HG02623 (cell line): ENCODE data around the gene SRPX.

ENCODE experiments used
- ATAC-seq: cut with Tn5 transposase; IDR thresholded peaks from one replicate; pipeline ENCODE4 v1.9.1; 2021; ENCODE audit warnings: moderate library complexity; ENCODE audit not compliant: unreplicated experiment

Gene SRPX, protein sequence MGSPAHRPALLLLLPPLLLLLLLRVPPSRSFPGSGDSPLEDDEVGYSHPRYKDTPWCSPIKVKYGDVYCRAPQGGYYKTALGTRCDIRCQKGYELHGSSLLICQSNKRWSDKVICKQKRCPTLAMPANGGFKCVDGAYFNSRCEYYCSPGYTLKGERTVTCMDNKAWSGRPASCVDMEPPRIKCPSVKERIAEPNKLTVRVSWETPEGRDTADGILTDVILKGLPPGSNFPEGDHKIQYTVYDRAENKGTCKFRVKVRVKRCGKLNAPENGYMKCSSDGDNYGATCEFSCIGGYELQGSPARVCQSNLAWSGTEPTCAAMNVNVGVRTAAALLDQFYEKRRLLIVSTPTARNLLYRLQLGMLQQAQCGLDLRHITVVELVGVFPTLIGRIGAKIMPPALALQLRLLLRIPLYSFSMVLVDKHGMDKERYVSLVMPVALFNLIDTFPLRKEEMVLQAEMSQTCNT

DNA sequence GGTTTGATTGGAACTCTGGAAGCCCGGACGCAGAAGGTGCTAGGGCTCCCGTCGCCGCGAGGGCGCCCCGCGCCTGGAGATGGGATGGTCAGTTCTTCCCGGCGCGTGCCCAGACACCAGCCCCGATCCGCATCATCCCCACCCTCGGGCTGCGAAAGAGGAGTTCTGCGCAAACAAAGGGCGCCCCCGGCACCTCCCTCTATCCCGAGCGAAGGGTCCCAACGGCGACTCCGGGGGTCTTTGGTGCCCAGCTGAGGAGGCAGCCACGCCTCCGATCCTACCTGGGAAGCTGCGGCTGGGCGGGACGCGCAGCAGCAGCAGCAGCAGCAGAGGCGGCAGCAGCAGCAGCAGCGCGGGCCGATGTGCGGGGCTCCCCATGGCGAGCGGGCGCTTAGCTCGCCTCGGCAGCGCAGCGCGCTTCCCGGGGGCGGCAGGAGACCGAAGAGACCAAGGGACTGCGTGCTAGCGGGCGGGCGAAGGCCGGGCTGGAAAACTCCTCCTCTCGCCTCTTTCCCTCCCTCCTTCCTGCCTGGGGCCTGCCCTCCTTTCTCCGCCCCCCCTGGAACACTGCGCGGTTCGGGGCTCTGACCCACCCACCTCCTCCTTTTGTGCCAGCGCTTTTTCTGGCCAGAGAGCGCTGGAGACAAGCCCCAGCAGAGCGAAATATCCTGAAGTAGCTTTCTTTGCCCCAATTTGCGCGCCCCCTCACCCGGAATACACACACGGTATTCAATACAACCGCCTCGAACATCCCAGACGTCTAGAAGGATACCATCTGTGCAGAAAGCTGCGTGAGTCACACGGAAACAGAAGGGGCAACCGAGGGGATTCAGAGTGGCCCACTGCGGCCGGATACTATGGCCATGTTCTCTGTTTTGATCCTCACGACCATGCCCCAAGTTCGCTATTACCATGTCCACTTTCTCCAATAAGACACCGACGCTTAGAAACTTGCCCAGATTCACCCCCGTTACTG, at the start of gene SRPX:
Gene SRPX (minus strand): TSS at position 457 of the 976 bp plus-strand sequence. CDS start 79 bp downstream, at position 378.
- ATAC-seq, result no peak

DNA sequence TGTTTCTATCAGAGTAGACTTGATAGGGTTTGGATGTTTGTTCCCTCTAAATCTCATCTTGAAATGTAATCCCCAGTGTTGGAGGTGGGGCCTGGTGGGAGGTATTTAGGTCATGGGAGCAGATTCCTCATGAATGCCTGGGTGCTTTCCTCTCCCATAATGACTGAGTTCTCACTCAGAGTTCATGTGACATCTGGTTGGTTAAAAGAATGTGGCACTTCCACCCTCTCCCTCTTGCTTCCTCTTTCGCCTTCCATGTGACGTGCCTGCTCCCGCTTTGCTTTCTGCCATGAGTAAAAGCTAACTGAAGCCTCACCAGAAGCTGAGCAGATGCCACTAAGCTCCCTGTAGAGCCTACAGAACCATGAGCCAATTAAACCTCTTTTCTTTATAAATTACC, 47.3 kb upstream of the SRPX start:
- no peak for ATAC-seq

DNA sequence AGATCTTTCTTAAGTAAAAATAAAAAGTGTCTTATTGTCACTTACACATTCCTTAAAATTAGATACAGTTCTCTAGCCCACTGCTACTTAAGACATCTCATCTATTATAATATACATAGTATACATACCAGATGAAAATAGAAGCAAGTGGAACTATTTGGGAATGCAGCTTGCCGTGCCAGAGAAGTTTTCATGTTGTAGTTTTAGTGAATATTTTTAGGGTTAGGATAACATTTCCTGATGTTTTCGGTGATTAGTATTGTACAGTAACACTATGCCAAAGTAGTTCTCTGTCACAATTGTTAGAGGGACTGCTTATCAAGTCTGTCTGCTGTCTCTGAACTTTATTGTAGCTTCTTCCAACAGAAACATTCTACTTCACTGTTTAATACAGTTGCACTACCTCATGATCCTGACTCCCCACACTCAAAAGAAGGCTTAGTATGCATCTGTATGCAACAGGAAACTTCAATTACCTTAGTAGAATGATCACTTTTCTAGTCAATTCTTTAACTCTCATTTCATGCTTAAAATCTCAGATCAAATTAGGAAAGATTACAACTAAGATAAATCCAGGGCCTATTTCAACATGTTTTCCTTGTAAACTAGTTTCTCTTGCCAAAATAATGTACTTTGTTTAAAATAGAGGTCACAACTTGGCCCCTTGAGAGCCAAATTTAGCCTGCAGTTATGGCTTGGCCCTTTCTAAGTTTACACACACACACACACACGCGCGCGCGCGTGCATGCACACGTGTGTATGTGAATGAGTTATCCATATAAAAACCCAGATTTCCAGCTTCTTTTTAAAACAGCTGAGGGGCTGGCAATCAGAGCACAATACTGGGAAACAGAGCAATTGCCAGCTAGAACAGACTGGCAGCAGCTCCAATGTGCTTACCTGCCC, 42.3 kb upstream of the SRPX start:
- no peak for ATAC-seq

DNA sequence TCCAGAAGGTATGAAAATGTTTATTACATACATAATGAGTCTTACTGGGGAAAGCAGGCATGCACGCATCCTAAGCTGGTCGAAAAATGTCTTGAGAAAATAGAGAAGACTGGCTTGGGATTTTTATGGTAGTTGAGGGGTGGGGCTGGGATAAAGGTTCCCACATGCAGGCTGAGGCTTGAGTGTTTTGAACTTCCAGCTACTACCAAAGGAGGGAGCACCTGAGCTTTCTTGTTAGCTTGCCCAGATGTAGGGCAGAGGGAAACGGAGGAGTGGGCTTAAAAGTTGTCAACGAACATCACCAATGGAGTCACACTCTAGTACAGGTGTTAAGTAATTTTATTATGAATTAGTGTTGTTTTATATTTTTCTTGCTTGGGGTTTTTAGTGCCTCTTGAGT, 39.6 kb upstream of the SRPX start:
- ATAC-seq, result no peak

DNA sequence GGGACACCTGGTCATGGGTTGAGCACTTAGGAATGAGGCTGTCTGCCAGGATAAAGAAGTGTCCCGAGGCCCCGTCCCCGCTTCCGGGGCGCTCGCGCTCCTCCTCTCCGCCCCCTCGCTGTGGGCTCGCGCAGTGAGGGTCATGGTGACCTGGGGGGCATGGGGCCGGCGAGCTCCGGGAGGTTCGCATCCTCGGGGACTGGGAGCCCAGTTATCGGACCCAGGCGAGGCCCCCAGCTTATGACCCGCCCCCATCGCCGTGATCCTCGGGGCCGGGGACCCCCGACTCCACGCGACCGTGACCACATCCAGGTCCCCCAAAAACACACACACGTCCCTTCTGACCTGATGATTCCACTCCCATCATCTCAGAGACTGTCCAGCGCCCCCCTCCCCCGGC, 35.3 kb upstream of the SRPX start:
- ATAC-seq, result no peak

DNA sequence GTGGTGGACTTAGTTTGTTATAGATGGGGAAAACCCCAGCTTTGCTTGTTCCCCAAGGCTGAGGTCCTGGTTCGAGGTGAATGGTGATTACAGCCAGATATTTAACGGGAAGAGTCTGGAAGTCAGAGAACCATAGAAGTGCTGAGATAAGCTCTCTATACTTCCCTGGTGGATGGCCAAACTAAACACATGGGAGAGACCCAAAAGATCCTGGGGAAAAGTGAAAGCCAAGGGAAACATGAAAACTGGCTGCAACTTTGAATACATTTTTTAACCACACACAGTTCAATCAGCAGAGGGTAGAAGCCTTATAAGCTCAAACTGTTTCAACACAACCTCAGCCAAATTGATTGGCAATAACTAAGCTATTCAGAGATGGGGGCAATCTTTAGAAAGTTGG, 29.3 kb upstream of the SRPX start:
- no peak for ATAC-seq

DNA sequence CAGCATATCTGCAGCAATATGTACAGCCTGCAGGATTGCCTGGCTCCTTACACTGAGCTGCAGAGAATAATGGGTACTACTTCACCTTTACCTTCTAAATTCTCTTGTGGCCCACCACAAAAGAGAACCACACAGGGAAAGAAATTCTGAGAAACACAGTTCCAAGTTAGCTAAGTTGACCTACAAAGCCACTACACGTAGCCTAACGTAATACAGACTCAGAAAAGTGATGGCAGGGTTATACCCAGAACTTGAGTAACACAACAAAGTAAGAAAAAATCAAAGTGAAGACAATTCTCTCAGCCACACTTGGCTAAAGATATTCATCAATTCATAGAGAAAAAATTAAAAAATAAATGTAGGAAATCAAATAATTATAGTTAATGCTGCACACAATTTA, 26.4 kb upstream of the SRPX start:
- no peak for ATAC-seq

DNA sequence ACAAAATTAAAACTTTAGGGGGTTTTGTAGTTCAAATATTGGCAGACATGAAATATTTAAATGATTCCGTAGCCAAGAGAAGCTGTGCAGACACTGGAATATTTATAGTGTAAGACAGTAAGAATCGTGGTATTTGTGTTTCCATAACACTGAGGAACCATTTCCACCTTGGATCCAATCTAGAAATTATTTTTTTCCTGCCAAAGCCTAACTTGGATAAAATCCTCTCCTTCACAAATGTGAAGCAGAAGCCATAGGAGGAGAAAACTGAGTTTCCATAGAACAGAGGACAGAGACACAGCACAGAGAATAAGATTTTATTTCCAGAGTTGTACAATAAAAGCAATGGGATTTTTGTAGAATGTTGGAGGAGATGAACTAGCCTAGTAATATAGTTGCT, 19.9 kb upstream of the SRPX start:
- ATAC-seq, result no peak

DNA sequence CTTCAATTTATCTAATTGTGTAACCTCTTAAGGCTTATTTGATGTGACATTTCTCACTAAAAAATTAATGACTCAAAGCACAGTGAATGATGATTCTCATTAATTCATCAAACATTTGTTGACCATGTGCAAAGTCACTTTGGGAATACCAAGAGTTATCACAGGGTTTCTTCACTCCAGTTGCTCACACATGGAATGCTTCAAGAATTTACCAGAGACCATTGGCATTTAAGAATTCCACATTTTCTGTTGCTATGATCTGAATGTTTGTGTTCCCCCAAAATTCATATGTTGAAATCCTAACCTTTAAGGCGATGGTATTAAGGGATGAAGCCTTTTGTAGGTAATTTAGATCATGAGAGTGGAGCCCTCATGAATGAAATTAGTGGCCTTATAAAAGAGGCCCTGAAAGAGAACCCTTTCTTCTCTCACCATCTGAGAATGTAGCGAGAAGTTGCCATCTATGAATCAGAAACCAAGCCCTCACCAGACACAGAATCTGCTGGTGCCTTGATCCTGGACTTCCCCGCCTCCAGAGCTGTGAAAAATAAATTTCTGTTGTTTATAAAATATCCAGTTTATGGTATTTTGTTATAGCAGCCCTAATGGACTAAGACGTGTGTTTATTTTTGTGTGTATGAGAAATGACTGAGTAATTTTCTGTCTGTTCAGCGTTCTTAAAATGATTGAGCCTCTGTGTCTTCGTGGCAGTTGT, 16.4 kb upstream of the SRPX start:
- ATAC-seq, result no peak

DNA sequence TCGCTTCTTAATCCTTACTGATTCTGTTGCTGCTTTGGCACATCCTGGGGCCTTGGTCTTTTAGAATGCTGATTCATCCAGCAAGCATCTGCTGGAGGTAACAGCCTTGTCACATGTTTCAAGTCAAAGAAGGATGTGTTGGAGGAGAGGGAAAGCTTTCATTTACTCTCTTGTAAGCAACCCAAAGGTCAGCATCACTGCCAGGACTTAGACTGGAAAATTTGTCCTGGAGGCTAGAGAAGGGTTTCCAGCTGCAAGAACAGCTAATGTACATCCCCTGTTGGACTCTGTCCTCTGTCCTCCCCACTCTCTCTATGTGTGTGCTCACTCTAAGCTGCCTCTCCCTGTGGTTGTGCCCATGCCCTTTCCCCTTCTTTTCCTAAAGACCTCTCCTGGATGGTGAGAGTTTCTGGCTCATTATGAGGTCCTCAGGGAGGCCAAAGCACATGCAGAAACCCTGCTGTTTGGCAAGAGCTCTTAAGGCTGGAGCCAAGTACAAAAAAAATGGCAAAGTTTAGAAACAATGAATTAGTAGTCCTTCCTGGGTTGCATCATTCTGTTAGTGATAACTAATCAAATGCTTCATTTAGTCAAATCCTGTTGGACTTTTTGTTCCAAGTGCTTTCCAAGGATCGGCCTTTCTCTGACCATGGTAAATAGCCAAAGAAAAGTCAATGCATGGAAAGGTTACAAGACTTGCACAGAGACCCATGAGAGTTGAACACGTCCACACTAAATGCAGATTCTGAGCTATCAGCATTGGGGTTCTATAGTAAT, 13.4 kb upstream of the SRPX start:
- ATAC-seq, result no peak

DNA sequence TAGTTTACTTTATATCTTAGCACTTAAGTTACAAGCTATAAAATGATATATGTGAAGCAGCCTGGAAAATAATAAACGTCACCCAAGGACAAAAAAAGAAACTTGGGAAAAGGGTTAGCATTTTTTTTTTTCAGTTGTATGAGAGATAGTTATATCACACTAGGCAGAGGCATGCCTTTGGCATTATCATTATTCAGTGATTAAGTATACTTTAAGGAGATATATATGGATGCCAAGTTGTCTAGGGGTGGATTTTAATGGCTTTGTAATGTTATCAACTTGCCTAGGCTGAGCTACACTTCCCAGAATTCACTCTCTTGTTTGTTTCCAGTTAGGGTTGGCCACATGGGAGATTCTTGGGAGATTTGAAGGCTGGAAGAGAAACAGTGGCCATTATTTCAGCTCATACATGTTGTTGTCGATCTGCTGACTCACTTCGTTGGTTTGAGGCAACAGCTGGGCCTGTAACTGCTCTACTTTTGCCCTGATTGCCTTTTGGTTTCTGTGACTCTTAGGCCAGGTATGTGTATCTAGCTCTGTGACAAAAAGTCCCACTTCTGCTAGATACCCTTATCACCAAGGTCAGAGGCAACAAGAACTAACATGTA, 11.5 kb upstream of the SRPX start:
- no peak for ATAC-seq

DNA sequence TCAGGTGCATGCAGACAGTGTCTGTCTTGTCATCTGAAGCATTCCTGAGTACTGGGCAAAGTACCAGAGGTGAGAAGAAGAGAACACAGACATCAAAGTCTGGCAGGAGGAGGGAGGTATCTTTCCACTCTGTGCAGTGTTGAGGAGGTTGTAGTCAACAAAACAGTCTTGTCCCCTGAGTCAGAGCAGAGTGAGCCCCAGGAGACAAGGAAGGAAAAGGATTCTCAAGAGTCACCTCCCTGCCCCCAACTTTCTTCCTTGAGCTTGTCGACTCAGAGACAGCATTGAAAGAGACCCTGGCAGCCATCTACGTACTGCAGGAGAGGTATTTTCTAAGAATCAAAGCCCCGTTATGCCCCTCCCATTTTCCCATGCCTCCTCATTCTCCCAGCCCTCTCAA, 4.4 kb upstream of the SRPX start:
- no peak for ATAC-seq

DNA sequence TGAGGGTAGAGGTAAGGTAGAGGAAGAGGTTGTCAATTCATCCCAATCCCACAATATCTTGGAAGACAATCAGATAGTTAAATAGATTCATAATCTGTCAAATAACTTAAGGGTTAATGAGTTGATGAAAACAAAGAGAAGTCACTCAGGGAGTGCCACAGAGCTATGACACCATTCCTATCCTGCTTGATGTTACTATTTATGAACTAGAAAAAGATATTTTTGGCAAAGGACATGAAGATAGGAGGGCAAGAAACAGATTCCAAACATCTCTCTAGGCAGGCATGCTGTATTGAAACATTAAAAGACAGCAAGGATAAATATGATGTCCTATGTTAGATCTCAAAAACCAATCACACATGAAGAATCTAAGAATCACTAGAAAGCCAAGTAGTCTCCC, 3.5 kb upstream of the SRPX start:
- ATAC-seq, result no peak

DNA sequence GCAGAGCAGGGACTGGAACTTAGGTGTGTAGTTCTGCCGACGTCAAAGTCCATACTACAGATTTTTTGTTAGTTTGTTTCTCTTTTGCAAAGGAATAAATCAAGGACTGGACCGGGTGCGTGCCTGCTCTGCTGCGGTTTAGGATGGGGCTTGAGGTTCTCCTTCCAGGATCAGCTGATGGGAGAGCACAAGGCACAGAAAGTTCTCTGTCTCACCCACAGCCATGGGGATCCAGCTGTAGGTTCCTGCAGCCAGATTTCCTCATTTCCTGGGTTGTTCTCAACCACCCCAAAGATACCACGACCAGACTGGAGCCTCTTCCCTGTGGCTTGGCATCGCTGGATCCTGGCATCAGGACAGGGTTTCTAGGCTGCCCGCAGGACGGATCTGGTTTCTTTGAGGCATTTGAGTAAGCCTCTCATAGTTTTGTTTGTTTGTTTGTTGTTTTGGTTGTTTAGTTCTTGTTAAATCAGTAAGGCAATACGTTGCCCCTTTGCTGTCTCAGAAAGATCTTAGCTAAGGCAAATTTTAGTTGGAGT, 789 bp upstream of the SRPX start:
- no peak for ATAC-seq

DNA sequence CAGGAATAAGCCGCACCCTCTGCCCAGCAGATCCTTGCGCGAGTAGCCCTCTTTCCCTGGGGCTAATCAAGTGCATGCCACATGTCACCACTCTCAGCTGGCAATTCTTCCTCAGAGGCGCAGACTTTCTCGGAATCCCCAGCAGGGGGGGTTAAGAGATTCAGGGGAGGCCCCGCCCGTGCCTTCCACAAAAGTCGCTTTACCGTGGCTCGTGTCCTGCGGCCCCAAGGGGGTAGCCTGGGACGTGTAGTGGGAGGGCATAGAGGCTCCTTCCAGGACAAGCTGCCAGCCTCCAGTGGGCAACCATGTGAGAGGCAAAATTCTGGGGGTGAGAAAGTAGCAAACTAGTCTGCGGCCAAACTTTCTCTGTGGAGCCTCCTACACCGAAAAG, 652 bp downstream of the SRPX start:
- no peak for ATAC-seq

DNA sequence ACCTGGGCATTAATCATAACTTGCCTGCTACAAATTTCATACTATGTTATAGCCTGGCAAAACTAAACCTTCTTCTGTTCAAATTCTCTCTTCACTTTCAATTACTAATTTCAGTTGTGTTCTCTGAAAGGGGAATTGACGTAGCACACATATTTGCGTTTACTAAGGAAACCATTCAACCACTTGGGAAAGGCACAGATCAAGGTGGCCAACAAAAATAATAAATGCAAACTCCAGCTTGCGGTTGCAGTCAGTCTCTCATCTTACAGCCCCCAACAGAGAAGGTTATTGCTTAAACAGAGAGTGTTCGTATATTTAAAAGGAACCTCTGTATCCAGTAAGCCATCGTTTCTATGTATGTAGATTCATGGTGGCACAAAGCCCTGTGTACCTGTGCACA, 4.0 kb downstream of the SRPX start:
- no peak for ATAC-seq

DNA sequence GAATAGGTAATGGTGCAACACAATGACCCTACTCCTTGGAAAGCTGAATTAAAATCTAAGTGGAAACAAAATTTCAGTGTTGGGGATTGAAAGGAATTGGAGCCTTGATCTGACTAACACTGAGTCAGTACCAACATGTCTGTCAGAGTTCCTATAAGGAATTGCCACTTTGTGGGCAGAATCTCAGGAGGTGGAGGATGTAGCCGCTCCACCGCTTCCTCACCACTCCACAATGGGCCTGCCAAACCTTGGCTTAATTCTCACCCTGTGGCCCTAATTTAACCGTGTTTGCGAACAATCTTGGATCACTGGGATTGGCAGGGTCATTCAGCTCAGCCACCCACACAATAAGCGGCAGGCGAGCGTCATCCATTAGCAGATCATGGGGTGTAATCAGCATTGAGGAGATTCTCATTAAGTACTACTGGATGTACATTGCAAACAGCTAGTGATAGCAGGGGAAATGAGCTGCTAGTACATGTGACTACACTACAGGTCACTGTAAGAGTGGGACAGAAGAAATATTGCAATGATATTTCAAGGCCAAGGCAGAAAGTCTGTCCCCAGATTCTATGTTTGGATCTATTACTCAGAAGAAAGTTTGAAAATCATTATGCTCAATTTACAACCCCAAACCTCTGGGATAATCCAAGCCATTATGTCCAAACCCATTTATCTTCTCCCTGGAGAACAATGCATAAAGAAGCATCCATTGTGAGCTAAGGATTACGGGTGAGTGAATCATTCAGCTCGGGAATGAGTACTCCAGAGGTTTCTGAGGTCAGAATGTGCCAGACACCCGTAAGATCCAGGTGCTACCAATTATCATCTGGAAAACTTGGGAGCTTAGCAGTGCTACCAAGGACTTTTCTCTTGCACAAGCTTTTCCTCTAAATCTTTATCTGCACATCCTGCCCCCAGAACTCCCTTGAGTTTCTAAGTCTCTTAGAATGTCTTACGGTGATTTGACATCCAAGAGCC, 5.8 kb downstream of the SRPX start:
- ATAC-seq, result no peak

DNA sequence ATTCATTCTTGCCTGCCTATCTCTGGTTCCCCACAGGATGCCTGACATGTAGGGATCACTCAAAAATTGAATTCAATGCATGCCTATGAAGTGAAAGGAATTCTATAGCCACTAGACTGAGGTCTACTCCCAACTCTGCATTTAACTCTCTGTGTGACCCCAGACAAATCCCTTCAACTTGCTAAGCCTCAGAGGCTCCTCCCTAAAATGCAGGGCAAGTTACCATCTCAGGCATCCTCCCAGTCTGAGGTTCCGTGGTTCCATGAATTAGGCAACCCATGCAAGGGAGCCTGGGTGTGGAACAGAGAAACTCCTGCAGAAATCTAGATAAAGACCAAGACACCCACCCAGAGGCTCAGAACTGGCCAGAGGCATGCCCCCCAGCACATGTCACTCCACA, 6.6 kb downstream of the SRPX start:
- no peak for ATAC-seq
